AG09319 (cell line): ENCODE measurements around the gene CCDC78.

Source experiments
- DNase-seq: peaks from one replicate; pipeline ENCODE4 v3.0.0-alpha.2; 2010; ENCODE audit warnings: low read depth; ENCODE audit errors: extremely low read depth
- TF ChIP-seq, protein P1 (sequence below): IDR thresholded peaks from 2 replicates; pipeline ENCODE4 v1.5.1; 2011; ENCODE audit warnings: low read depth, mild to moderate bottlenecking, inconsistent platforms, low read length, moderate library complexity

Gene CCDC78

DNA sequence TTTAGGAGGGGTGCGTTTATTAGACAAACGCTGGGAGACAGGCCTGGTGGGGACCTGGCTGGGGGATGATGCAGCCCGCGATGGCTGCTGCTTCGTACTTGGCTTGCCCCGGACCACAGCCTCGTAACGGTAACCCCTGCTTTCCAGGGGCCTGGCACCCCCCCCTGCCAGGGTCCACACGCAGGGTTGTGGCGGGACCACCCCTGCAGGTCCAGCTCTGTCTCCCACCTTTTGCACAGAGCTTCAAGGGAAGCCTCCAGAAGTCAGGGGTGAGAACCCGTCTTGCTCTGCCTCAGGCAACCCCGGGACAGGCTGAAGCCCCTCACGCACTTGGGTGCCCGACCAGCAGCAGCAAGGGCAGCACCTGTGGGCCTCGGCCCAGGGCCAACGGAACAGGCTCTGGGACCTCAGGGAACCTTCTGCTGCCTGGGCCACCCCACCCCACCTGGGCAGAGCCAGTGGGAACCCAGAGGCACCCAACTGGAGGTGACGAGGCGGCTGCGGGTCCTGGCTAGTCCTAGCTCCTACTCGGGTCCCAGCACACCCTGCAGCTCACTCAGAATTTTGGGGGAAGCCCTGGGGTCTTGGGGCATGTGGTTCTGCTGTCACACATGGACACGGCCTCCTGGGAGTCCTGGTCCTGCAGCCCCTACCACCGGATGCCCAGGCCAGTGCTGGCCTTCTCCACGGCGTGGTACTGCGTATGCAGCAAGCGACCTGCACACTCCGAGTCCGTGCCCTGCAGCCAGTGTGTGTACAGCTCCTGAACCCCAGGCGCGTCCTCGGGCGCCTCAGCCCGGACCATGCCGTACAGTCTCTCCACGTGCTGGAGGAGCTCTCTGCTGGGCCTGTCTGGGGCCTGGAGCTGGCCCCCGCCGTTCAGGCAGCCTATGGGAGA lies 3.8 kb upstream of the CCDC78 start:
- DNase-seq: no peak
- TF ChIP-seq, protein P1, sequence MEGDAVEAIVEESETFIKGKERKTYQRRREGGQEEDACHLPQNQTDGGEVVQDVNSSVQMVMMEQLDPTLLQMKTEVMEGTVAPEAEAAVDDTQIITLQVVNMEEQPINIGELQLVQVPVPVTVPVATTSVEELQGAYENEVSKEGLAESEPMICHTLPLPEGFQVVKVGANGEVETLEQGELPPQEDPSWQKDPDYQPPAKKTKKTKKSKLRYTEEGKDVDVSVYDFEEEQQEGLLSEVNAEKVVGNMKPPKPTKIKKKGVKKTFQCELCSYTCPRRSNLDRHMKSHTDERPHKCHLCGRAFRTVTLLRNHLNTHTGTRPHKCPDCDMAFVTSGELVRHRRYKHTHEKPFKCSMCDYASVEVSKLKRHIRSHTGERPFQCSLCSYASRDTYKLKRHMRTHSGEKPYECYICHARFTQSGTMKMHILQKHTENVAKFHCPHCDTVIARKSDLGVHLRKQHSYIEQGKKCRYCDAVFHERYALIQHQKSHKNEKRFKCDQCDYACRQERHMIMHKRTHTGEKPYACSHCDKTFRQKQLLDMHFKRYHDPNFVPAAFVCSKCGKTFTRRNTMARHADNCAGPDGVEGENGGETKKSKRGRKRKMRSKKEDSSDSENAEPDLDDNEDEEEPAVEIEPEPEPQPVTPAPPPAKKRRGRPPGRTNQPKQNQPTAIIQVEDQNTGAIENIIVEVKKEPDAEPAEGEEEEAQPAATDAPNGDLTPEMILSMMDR: no peak

DNA sequence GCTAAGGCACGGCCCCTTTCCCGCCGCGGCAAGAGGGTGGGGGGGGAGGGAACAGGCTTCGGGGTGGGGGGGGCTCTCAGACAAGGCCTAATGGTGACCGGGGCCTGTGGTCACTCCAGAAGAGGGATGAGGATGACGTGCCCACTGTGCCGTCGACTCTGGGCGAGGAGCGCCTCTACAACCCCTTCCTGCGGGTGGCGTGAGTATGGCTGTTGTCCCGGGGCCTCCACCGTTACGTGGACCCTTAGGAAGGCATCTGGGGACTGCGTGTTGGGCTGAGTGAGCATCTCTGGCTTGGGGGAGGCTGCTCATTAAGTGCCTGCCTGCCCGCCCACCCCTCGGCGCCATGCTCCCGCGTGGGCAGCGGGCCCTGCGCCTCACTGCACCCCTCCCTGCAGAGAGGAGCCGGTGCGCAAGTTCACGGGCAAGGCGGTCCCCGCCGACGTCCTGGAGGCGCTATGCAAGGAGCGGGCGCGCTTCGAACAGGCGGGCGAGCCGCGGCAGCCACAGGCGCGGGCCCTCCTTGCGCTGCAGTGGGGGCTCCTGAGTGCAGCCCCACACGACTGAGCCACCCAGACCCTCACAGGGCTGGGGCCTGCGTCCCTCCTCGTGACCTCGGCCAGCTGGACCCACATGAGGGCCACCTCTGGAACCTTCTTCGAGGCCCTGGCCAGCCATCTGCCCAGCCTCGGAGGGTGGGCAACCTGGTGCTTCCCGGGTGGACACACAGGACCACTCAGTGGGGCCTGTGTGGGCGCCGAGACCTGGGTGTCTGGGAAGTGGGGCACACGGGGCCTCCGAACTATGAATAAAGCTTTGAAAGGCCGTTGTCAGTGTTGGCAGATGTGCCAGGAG lies 2.9 kb upstream of the CCDC78 start:
- no peak for DNase-seq
- TF ChIP-seq, protein P1: no peak

DNA sequence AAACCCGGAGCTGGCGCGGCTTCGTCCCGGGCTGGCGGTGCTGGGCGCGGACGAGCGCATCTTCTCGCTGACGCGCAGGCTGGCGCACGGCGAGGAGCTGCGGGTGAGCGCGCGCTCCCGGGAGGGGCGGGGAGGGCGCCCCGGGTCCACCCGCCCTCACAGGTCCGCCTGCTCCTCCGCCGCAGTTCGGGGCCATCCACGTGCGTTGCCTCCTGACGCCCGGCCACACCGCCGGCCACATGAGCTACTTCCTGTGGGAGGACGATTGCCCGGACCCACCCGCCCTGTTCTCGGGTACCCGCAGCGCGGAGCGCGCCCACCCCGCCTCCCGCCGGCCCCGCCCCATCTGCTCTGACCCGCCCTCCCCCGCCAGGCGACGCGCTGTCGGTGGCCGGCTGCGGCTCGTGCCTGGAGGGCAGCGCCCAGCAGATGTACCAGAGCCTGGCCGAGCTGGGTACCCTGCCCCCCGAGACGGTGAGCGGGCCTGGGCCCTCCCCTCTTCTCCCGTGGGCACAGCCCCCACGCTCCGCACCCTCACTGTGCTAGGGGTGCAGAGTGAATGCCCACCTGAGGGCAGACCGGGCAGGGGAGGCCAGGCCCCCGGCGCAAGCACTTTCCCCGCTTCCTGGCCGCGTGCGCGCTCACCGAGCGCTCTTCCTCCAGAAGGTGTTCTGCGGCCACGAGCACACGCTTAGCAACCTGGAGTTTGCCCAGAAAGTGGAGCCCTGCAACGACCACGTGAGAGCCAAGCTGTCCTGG lies 2.1 kb upstream of the CCDC78 start:
- TF ChIP-seq, protein P1: no peak
- no peak for DNase-seq

DNA sequence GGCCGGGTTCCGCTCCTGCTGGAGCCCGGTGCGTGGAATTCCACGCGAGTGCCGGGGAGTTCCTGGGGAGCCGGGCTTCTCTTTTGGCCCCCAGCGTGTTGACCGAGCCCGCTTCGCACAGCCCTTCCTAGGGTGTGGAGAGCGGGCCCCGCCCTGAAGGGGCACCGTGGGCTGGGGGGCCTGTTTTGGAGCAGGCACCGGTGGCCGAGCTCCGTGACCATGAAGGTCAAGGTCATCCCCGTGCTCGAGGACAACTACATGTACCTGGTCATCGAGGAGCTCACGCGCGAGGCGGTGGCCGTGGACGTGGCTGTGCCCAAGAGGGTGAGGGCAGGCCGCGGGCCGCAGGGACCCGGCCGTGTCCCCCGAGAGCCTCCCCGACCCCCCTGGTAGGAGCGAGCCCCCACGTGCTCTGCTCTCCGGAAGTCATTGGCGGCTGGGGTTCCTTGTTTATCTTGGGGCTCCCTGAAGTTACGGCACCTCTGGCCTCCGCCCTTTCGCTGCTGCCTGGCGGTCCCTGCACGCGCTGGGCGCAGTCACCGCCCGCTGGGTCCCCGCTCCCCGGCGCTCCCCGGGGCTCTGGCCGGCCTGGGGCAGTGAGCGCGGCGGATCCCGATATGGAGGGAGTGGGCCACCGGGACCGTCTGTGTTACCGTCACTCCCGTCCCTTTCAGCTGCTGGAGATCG lies 1.2 kb upstream of the CCDC78 start:
- no peak for DNase-seq
- TF ChIP-seq, protein P1: no peak

GRCh38 chr16:726188-726437 lies 130 bp downstream of the CCDC78 start:
- TF ChIP-seq, protein P1: no peak
- no peak for DNase-seq

GRCh38 chr16:725463-726187 lies 618 bp downstream of the CCDC78 start:
- TF ChIP-seq, protein P1: no peak
- no peak for DNase-seq
